ENCODE measurements around the gene RHOT1. TPM values are rescaled to one million over a fixed set of nuclear protein-coding genes. Genes with fewer than 3 reads are reported as not detected.
"Not testable (repeated sequence)": the region's sequence is repeated elsewhere in the genome, so short reads cannot be mapped to it uniquely, and the experiment has no call there.

RHOT1 gene
- total and polyA plus RNA-seq, 2 experiments from 2014 or later = 25.2 to 31.9 TPM

DNA sequence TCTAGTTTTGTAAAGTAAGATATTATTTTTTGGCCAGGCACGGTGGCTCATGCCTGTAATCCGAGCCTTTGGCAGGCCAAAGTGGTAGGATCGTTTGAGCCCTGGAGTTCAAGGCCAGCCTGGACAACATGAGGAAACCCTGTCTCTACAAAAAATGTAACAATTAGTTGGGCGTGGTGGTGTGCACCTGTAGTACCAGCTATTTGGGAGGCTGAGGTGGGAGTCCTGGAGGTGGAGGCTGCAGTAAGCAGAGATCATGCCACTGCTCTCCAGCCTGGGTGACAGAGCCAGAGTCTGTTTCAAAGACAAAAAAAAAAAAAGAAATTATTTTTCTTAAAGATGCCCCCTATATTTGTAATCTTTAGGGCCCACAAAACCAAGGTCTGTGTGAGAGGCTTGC lies 16.0 kb upstream of the RHOT1 start:
- no peaks in the 10 kb centered on the region for H3K27me3 ChIP-seq (replicated peaks; ENCODE audit: insufficient read depth)
- WGBS, 2 experiments (ENCODE audit: low coverage in 1 of 2, low lambda C conversion rate in 2 of 2, missing lambda C conversion rate in 2 of 2) = 48 to 60% methylated on average over 4 of the region's 4 CpGs

DNA sequence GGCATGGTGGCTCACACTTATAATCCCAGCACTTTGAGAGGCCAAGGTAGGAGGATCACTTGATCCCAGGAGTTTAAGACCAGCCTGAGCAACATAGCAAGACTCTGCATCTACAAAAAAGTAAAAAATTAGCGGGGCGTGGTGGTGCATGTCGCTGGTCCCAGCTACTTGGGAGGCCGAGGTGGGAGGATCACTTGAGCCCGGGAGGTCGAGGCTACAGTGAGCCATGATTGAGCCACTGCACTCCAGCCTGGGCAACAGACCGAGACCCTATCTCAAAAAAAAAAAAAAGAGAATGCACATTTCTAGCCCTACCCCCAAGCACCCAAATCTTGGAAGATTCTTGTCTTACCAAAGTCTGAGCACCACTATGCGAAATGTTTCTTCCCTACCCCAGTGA lies 15.6 kb upstream of the RHOT1 start:
- TF ChIP-seq EZH2 (IDR thresholded peaks at IDR 0.05; ENCODE audit: insufficient read depth, poor library complexity, severe bottlenecking) = no peak
- TF ChIP-seq EZH2phosphoT487 (IDR thresholded peaks at IDR 0.05; ENCODE audit: insufficient read depth, low read depth) = no peak
- Histone ChIP-seq H3K9ac (peak overlapping the region; percentile 83), H3K36me3 (ENCODE audit: low read depth) (no peaks in the 10 kb centered on the region), H3K4me3 (peak overlapping the region; percentile 87), H3K4me2 (ENCODE audit: unreplicated experiment) (peak overlapping the region; percentile 91), H3K4me1 (ENCODE audit: insufficient read depth) (peaks cover 10% of the 10 kb centered on the region; the same call in 1 of the 2 replicates), H3K27me3 (replicated peaks; ENCODE audit: insufficient read depth) (no peaks in the 10 kb centered on the region), H4K20me1 (ENCODE audit: insufficient read depth) (no peaks in the 10 kb centered on the region), H3K9me3 (ENCODE audit: low read depth) (no peaks in the 10 kb centered on the region), H2AFZ (peak overlapping the region; percentile 87), H3K79me2 (ENCODE audit: insufficient read depth) (peaks cover 10% of the 10 kb centered on the region; the same call in 1 of the 2 replicates), H3F3A (ENCODE audit: insufficient read depth) (no peaks in the 10 kb centered on the region), H3K9me2 (ENCODE audit: insufficient read depth) (no peaks in the 10 kb centered on the region), H3K27ac (peak overlapping the region; percentile 79)
- no peak for DNase-seq
- 87 to 89% methylated on average over 6 to 8 of the region's 8 CpGs for WGBS, 2 experiments (ENCODE audit: low coverage in 1 of 2, low lambda C conversion rate in 2 of 2, missing lambda C conversion rate in 2 of 2)
- in situ Hi-C loops (cut with MboI) = no loop called here

More for the DNA sequence above, 16.0 kb upstream of the RHOT1 start:
- Histone ChIP-seq H3K4me3 (no peak overlapping the region), H3K79me2 (ENCODE audit: insufficient read depth) (peaks cover 10% of the 10 kb centered on the region; the same call in 1 of the 2 replicates), H3K4me2 (ENCODE audit: unreplicated experiment) (no peak overlapping the region), H3K4me1 (ENCODE audit: insufficient read depth) (peaks cover 10% of the 10 kb centered on the region; the same call in 1 of the 2 replicates), H3K9me3 (ENCODE audit: low read depth) (no peaks in the 10 kb centered on the region), H3K36me3 (ENCODE audit: low read depth) (no peaks in the 10 kb centered on the region), H2AFZ (no peak overlapping the region), H3K9me2 (ENCODE audit: insufficient read depth) (no peaks in the 10 kb centered on the region), H4K20me1 (ENCODE audit: insufficient read depth) (no peaks in the 10 kb centered on the region), H3K9ac (no peak overlapping the region), H3F3A (ENCODE audit: insufficient read depth) (no peaks in the 10 kb centered on the region), H3K27ac (no peak overlapping the region)
- in situ Hi-C loops (cut with MboI) = no loop called here
- TF ChIP-seq EZH2 (IDR thresholded peaks at IDR 0.05; ENCODE audit: insufficient read depth, poor library complexity, severe bottlenecking) (no peak), EZH2phosphoT487 (IDR thresholded peaks at IDR 0.05; ENCODE audit: insufficient read depth, low read depth) (no peak)
- no peak for DNase-seq

DNA sequence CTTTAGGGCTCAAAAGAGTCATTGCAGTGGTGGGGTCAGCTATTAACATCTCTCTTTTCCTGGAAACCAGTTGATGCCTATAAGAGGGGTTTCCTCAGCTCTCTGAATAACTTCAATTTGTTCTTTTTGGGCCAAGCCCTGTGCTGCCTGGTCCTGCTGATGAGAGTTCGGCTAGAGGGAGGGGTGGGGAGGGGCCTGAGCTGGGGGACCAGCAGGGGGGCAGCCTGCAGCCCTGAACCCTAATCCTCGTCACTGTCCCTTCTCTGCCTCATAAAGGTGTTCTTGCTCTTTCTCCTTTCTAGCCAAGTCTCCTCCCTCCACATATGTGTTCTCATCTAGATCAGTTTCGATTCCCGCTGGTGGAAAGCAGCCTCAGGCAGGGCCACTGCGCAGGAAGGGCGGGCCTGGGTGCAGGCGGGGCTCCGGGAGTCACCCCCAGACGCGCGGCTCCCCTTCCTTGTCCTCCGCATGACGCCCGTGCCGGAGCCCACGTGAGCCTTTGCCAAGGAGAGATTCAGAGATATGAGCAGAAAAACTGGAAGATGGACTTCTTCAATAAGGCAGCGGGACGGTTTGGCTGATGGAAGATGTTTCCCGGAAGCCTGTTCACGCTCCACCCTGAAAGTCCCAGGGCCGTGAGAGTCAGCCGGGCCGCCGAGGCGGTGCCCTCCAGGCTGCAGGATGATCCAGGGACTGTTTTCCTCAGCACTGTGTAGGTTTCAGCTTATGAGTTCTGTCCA lies 15.0 kb upstream of the RHOT1 start:
- peaks cover 10% of the 10 kb centered on the region; the same call in 1 of the 2 replicates for H3K79me2 ChIP-seq (ENCODE audit: insufficient read depth)
- H3K36me3 ChIP-seq (ENCODE audit: low read depth) = no peaks in the 10 kb centered on the region
- H3K9me3 ChIP-seq (ENCODE audit: low read depth) = no peaks in the 10 kb centered on the region
- peak overlapping the region; percentile 87 for H3K4me3 ChIP-seq
- DNase-seq = peak; percentile 93
- H3K9me2 ChIP-seq (ENCODE audit: insufficient read depth) = no peaks in the 10 kb centered on the region
- 0 to 1% methylated on average over 24 to 25 of the region's 25 CpGs for WGBS, 2 experiments (ENCODE audit: low coverage in 1 of 2, low lambda C conversion rate in 2 of 2, missing lambda C conversion rate in 2 of 2)
- H3K4me2 ChIP-seq (ENCODE audit: unreplicated experiment) = peak overlapping the region; percentile 91
- TF ChIP-seq EZH2 (IDR thresholded peaks at IDR 0.05; ENCODE audit: insufficient read depth, poor library complexity, severe bottlenecking) (no peak), EZH2phosphoT487 (IDR thresholded peaks at IDR 0.05; ENCODE audit: insufficient read depth, low read depth) (no peak)
- peak overlapping the region; percentile 87 for H2AFZ ChIP-seq
- no peaks in the 10 kb centered on the region for H3K27me3 ChIP-seq (replicated peaks; ENCODE audit: insufficient read depth)
- in situ Hi-C loops (cut with MboI) = no loop called here
- peaks cover 10% of the 10 kb centered on the region; the same call in 1 of the 2 replicates for H3K4me1 ChIP-seq (ENCODE audit: insufficient read depth)
- no peaks in the 10 kb centered on the region for H4K20me1 ChIP-seq (ENCODE audit: insufficient read depth)
- H3F3A ChIP-seq (ENCODE audit: insufficient read depth) = no peaks in the 10 kb centered on the region
- peak overlapping the region; percentile 83 for H3K9ac ChIP-seq
- H3K27ac ChIP-seq = peak overlapping the region; percentile 79

DNA sequence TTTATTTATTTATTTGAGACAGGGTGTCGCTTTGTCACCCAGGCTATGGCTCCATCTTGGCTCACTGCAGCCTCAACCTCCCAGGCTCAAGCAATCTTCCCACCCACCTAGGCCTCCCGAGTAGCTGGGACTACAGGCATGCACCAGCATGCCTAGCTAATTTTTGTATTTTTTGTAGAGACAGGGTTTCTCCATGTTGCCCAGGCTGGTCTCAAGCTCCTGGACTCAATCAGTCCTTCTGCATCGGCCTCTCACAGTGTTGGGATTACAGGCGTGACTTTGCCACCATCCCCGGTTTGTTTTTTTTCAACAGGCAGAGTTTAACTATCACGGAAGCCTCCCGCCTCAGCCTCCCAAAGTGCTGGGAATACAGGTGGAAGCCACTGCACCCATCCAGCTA lies 13.8 kb upstream of the RHOT1 start:
- H3K79me2 ChIP-seq (ENCODE audit: insufficient read depth); DNase-seq; in situ Hi-C loops (cut with MboI); H3K36me3 ChIP-seq (ENCODE audit: low read depth); H3F3A ChIP-seq (ENCODE audit: insufficient read depth); H4K20me1 ChIP-seq (ENCODE audit: insufficient read depth); H3K27ac ChIP-seq; H3K9me2 ChIP-seq (ENCODE audit: insufficient read depth); H3K27me3 ChIP-seq (replicated peaks; ENCODE audit: insufficient read depth); H3K9me3 ChIP-seq (ENCODE audit: low read depth): not testable (repeated sequence)
- Histone ChIP-seq H3K4me2 (ENCODE audit: unreplicated experiment) (peak overlapping the region; percentile 91), H3K9ac (peak overlapping the region; percentile 83), H2AFZ (peak overlapping the region; percentile 87), H3K4me3 (peak overlapping the region; percentile 87), H3K4me1 (ENCODE audit: insufficient read depth) (peaks cover 10% of the 10 kb centered on the region; the same call in 1 of the 2 replicates)
- WGBS, 2 experiments (ENCODE audit: low coverage in 1 of 2, low lambda C conversion rate in 2 of 2, missing lambda C conversion rate in 2 of 2) = 34 to 36% methylated on average over 7 of the region's 7 CpGs

DNA sequence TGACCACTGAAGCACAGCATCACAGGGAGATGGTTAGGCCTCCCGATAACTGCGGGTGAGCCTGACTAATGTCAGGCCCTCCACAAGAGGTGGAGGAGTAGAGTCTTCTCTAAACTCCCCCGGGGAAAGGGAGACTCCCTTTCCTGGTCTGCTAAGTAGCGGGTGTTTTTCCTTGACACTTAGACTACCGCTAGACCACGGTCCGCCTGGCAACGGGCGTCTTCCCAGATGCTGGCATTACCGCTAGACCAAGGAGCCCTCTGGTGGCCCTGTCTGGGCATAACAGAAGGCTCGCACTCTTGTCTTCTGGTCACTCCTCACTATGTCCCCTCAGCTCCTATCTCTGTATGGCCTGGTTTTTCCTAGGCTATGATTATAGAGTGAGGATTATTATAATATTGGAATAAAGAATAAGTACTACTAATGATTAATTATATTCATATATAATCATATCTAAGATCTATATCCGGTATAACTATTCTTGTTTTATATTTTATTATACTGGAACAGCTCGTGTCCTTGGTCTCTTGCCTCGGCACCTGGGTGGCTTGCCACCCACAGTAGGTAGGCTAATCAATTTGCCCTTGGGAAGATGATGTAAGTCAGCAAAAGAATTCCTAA lies 6.7 kb upstream of the RHOT1 start:
- H3K79me2 ChIP-seq (ENCODE audit: insufficient read depth); H2AFZ ChIP-seq; H3K4me2 ChIP-seq (ENCODE audit: unreplicated experiment); H3K4me1 ChIP-seq (ENCODE audit: insufficient read depth); H3F3A ChIP-seq (ENCODE audit: insufficient read depth); H3K9me3 ChIP-seq (ENCODE audit: low read depth); H3K4me3 ChIP-seq; H3K27me3 ChIP-seq (replicated peaks; ENCODE audit: insufficient read depth); in situ Hi-C loops (cut with MboI); DNase-seq; H3K27ac ChIP-seq; H3K9ac ChIP-seq; H3K9me2 ChIP-seq (ENCODE audit: insufficient read depth); H4K20me1 ChIP-seq (ENCODE audit: insufficient read depth); H3K36me3 ChIP-seq (ENCODE audit: low read depth): not testable (repeated sequence)
- 44 to 49% methylated on average over 14 of the region's 14 CpGs for WGBS, 2 experiments (ENCODE audit: low coverage in 1 of 2, low lambda C conversion rate in 2 of 2, missing lambda C conversion rate in 2 of 2)

All from GM23248 (cell line).